Measurements from ENCODE around the gene NME5.

Gene NME5

DNA sequence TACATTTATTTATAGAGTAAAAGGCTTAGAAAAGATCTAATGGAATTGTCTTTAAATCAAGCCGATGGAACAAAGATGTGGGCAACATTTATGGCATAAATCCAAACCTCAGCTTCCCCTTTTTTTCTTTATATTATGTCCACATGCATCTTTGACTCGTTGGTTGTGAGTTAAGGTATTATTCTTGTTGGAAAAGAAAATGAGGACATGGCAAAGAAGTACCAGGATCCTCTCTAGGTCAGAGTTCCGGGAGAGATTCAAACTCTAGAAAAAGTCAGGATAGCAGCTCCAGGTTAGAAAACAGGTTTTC is 508 bp upstream of the NME5 start:
- DNase-seq = no peak

DNA sequence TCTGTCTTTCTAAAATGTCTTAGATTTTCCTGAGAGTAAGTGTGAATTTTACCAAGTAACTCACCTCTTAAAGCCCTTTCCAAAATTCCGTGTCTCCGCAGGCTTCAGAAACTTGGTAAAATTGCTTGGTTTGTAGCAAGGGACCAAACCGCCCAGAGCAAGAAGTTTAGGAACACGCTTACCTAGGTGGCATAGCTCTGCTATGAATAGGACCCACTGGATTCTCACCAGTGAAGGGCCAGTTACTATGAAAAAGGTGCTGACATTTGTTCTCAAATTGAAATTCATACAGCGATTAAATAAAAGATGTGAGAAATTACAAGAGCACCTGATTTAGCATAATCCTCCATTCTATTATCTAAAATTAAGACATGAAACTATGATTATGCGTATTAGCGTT is 6.7 kb downstream of the NME5 start:
- no peak for DNase-seq

DNA sequence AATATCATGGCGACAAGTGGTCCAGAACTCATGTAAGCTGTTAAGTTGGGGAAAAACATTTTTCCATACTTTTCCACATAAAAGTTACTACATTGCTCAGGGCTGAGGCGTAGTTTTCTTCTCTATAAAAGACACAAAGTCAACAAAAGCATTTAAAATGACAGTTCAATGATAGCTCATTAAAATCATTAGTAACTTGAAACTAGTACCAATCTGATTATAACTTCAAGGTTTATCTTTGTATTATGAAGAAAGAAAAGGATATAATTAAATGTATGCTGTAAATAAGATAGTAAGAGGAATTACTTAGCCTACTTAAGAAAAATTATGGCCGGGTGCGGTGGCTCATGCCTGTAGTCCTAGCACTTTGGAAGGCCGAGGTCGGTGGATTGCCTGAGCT is 9.9 kb downstream of the NME5 start:
- no peak for DNase-seq

GRCh38 chr5:138128334-138128733 is 10.9 kb downstream of the NME5 start:
- DNase-seq = no peak

DNA sequence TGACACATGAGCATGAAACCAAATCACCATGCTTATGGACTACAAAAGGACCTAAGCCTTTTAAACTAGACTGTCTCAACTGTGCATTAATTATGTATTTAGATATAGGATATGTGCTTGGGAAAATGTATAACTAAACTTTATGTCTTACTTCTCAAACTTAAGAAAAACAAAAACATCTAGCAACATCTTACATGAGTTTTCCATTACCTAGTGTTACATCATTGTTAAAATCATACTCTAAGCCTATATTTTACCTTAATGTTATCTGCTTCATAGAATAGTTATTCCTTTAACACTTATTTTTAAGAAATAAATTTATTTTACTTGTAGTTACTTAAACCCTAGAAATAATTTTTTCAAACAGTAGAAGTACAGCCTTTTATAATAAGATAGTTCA is 24.0 kb downstream of the NME5 start:
- DNase-seq = no peak

DNA sequence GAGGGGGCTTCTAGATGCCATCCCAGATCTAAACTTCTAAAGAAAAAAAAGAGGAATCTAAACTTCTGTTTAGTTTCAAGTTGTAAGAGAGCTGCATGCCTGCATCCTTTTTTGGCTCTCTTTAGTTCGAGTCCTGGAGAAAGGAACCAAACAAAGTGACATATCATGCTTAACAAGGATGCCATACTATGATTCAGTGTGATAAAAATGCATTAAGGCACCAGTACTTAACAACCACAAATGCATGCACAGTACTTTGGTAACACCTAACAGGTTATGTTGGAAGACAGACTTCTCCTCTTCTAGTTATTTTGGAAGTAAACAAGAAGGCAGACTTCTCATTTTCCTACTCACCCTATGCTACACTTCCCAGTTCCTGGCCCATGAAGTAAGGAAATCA is 27.3 kb downstream of the NME5 start:
- no peak for DNase-seq

DNA sequence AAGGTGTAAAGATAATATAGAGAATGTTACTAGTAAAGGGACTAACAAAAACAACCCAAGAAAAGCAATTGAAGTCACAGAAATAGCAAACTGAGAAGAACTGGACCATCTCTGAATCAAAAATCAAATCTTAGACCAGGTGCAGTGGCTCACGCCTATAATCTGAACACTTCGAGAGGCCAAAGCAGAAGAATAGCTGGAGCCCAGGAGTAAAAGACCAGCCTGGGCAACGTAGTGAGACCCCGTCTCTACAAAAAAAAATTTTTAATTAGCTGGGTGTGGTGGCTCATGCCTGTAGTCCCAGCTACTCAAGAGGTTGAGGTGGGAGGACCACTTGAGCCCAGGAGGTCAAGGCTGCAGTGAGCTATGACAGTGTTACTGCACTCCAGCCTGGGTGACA is 28.0 kb downstream of the NME5 start:
- no peak for DNase-seq

DNA sequence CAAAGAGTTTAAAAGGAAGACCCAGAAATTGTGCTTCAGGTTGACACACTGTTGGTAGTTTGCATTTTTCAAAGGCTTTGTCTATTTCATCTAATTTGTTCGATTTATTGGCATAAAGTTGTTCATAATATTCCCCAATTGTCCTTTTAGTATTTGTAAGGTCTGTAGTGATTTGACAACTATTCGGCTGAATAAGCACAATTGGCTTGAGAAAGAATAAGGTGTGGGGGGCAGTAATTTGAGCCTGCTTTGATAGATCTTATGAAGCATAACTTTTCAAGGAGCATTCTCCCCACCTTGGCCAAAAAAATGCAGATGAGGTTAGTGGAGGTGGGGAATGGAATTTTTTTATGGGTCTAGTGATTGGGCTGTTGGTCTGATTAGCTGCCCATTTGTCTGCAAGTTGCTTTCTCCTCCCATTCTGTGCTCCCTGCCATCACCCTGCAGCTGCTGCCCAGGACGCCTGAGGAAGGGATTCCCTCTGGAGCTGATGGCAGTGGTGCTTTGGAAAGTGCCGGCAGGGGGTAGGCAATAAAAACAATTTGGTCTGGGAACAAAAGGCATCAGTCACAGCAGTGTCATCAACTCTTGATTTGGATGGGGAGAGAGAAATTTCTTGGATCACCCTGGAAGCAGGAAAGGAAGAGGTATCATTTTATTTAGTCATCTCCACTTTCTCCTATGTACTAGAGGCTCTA is 28.8 kb downstream of the NME5 start:
- DNase-seq = no peak

DNA sequence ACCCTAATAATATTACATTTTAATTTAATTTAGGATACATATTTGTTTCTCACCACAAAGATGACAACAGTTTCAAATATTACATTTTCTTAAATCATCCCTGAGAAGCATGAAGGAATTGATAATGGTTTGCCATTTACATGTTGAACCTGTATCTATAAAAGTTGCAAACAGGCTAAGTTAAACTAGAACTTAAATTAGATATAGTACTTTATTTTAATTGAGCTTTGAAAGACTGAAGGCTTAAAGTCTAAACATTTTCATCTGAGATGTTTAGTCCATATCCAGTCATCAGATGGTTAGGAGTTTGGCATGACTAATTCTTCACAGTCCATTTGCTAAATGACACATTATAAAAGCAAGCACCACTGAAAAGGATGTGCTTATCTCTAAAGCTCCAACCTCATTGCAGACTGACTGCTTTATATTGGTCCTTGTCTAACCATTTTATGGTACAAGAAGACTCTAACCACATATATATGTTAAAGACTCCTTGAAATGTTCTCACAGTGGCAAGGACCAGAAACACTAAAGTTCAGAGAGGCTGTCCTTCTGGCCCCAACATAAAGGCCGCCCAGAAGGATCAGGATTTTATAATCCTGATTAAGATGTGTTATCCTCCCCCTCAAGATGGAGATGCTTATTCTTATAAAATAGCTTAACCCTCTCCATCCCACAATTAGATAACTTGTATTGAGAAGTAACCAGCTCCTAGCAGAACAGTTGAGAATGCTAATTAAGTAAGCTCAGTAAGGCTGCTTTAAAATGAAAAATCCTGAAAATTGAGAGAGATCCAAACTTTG is 29.6 kb downstream of the NME5 start:
- DNase-seq = no peak

DNA sequence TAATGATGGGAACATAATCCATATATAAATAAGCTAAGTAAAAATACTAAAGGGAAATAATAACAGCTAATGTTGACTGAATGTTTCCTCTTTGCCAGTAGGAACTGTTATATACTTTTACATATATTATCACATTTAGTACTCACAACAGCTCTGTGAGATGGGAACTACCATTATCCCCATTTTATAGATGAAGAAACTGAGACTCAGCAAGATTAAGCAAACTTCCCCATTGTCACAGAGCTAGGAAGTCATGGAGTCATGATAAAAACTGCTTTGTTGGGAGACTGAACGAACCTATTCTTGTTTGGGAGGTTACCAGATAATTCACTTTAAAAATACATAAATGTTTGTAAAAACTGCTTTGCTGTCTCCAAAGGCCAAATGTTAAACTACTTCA is 32.0 kb downstream of the NME5 start:
- DNase-seq = no peak

DNA sequence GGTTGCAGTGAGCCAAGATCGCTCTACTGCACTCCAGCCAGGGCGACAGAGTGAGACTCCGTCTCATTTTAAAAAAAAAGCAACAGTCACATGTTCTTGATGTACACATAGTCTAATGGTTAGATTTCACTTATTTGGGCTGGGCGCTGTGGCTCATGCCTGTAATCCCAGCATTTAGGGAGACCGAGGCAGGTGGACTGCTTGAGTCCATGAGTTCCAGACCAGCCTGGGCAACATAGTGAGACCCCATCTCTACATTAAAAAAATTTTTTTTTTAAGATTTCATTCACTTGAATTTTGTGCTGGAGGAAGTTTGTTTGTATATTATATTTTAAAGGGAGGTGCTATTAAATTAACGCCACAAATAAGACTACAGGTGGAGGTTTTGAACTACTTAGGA is 33.5 kb downstream of the NME5 start:
- no peak for DNase-seq

DNA sequence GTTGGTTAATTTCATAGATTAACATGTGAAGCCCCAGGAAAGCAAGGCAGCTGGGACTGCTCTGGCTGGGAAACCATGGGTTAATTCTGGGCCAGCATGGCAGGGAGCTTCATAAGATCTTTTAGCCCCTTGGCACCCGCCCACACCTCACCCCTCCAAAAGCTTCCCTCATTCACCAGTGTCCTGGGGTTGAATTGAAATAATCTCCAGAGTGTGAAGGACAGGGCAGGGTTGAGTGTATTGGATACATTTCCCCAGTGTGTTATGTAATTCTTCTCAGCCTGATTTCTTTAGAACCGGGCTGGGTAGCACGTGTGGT is 36.0 kb downstream of the NME5 start:
- DNase-seq = no peak

DNA sequence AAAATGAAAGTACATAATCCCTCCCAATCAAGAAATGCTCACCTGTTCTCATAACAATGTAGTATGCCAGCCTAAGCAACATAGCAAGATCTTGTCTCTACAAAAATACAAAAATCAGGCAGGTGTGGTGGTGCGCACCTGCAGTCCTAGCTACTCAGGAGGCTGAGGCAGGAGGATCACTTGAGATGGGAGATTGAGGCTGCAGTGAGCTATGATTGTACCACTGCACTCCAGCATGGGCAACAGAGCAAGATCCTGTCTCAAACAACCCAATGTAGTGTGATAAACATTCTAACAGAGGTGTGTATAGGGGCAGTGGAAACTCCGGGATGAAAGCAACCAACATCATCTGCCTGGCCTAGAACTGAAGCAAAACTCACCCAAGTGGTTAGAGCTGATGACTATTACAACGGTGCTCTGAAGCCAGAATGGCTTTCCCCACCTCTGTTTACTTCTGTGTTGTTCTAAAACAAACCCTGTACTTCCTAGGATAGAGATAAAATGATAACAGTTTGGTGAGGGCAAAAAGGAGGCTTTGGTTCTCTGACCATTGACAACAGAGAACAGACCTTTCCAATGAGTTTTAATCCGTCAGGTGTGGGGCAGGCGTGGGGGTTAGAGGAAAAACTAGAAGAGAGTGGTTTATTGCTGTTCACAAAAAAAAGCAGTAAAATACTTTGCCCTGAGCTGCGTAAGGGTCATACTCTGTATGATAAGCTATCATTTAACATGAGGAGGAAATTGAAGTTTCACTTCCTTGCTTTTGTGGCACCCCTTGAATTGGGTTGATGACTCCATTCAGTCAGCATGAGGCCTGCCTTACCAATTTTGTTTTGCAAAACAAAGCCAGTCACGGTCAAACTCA is 36.5 kb downstream of the NME5 start:
- DNase-seq = no peak

DNA sequence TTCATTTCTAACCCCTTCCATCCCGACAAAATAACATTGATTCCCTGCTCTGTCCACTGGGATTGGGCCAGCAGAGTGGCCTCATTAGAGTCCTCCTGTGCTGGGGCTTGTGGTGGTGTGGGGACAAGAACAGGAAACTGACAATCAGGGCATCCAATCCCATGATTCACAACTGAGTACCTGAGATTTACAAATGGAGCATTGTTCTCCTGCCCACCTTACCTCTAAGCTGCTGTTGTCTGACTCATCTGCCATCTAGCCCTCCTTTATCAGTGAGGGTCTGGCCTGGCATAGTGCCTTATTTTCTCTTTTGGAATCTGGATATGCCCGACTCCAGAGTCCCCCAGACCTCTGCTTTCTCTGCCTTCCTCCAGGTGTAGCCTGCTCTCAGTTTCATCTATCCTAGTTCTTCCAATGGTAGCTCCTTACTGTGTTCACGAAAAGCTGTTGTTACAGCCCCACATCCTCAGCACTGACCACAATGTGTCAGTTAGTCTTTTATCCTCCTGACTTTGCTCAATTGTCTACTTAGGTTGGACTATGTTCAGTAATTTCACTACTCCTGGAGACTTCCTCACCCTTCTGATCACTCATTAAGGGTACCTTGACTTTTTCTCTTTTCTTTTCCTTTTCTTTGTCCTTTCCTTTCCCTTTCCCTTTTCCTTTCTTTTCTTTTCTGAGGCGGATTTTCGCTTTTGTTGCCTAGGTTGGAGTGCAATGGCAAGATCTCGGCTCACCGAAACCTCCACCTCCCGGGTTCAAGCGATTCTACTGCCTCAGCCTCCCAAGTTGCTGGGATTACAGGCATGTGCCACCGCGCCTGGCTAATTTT is 42.0 kb downstream of the NME5 start:
- DNase-seq = no peak

GRCh38 chr5:138096363-138096762 is 42.9 kb downstream of the NME5 start:
- DNase-seq = no peak

DNA sequence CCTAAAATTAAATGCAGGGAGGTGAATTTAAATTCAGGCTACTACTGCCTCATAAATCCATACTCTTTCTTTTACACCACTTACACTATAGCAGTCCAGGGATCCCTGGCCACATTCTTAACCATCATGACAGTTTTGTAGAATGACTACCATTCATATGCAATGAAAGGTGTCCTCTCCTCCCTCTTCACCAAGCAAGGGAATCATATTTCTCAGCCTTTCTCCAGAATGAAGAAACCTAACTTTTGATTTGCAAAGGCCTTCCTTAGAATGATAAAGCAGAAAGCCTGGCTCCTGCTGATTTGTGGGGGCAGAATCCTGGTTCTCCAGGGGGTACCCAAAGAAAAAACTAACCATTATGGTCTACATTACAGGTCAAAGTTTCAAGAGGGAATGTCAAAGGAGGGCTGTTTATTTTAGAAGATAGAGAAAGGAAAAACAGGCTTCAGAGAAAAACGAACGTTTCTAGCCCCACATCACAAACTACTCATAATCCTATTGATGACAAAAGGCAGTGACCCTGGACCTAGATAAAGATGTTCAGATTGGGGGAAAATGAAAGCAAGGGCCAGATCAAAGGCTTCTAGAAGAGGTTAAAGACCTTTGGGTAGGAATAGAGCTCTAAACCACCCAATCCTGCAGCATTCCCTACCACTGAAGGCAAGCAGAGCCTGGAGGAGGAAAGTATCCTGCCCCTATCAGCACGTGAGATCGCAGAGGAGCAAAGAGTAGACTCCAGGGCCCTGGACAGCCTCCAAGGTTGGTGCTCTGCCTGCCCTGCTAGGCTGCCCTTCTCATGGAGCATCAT is 43.9 kb downstream of the NME5 start:
- no peak for DNase-seq

- no peak for DNase-seq
Observed at GRCh38 chr5:138093036-138093435, 46.2 kb downstream of the NME5 start.

DNA sequence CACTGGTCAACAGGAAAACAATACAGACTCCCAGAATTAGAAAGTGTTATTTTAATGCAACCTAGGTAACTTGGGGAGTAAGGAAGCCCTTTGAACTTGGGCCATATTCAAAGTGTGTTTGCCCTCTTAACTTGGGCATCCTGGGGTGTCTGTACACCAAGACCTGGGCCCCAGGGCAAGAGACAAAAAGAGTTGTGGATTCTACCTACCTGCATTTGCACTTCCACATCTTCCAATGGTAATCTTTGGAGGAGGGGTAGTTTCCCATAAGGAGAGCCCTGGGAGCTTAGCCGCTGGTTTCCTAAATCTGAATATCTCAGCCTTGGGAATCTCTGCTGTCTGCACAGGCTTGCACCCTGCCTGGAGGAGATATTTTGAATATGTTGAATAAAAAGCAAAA is 46.9 kb downstream of the NME5 start:
- no peak for DNase-seq

GRCh38 chr5:138091685-138092084 is 47.5 kb downstream of the NME5 start:
- DNase-seq = no peak

DNA sequence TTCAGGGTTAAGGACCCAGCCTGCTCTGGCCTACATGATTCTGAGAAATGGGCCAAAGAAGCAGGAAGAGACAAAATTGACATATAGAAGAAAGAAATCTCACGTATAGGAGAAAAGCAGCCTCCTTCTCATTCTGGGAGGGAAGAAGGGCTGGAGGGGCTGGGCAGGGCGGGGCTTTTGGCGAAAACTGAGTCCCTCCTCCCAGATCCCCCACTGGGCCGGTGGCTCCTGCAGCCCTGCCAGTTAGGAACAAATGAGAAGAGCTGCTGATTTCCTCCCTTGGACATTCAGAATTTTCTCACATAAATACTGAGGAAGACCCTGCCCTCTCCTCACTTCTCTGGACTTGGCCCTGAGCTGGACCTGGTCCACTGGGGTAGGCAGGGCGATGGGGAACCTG is 55.5 kb downstream of the NME5 start, which contains the start of gene WNT8A:
Gene WNT8A (plus strand): TSS at position 332 of the 400 bp plus-strand sequence. CDS start 95 bp downstream, outside the sequence.
- DNase-seq = no peak

DNA sequence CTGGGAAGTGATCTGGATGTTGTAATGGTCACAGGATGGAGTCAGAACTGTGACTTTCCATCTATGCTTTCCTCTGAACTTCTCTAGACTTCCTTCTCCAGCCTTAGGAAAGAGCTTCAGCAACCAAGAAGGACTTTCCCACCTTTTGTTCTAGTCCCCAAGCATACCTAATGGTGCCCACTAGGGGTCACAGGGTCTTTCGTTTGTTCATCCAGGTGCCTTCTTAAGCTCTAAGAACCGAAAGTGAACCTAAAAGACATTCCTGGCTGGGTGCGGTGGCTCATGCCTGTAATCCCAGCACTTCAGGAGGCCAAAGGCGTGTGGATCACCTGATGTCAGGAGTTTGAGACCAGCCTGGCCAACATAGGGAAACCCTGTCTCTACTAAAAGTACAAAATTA is 57.2 kb downstream of the NME5 start:
- no peak for DNase-seq

Data from nucleus accumbens (tissue), 56 donors.